Stomach smooth muscle (tissue), 2 donors: ENCODE results near the gene OR4D11.

Experiments used
- H3K27ac ChIP-seq: one replicate; pipeline ENCODE4 v1.7.0; 2013; ENCODE audit warnings: mild to moderate bottlenecking, low read length, inconsistent platforms
- H3K27me3 ChIP-seq, 2 donors: one replicate each; pipeline ENCODE4 v1.7.0; 2013; ENCODE audit warnings: low read length in 2 of 2; ENCODE audit not compliant: insufficient read depth in 2 of 2, control insufficient read depth in 1 of 2
- H3K36me3 ChIP-seq, 2 donors: one replicate each; pipeline ENCODE4 v1.7.0; 2013; ENCODE audit warnings: low read length in 2 of 2; ENCODE audit not compliant: control insufficient read depth in 2 of 2, insufficient read depth in 2 of 2
- H3K4me1 ChIP-seq: one replicate; pipeline ENCODE4 v1.7.0; 2013; ENCODE audit warnings: low read length; ENCODE audit not compliant: control insufficient read depth, insufficient read depth
- H3K4me3 ChIP-seq, 2 donors: one replicate each; pipeline ENCODE4 v1.7.0; 2013; ENCODE audit warnings: low read length in 2 of 2
- H3K9ac ChIP-seq, 2 donors: one replicate each; pipeline ENCODE4 v1.7.0; 2013; ENCODE audit warnings: low read length in 2 of 2, mild to moderate bottlenecking in 1 of 2
- H3K9me3 ChIP-seq, 2 donors: one replicate each; pipeline ENCODE4 v1.7.0; 2013; ENCODE audit warnings: low read length in 2 of 2; ENCODE audit not compliant: control insufficient read depth in 2 of 2
- donor health status: healthy.
- donor health status: Pancreatic carcinoma.

OR4D11 gene

GRCh38 chr11:59503276-59503675 is at the start of gene OR4D11:
Gene OR4D11, plus strand, starts transcription at chr11:59503576. Its CDS starts 0 bp downstream, at chr11:59503576.
- Histone ChIP-seq H3K4me1 (no peaks in the 10 kb centered on the region), H3K36me3 (no peaks in the 10 kb centered on the region), H3K9me3 (no peaks in the 10 kb centered on the region), H3K27ac (no peak within 1 kb of the TSS), H3K9ac (no peak within 1 kb of the TSS), H3K4me3 (no peak within 1 kb of the TSS), H3K27me3 (peaks cover 2 to 3% of the 10 kb centered on the region in 2 donors)

GRCh38 chr11:59456661-59457060 is 46.7 kb upstream of the OR4D11 start, which contains the start of gene OR4D6:
Gene OR4D6, plus strand, starts transcription at chr11:59456961. Its CDS starts 0 bp downstream, at chr11:59456961.
- Histone ChIP-seq H3K4me3 (no peak within 1 kb of the TSS), H3K4me1 (no peaks in the 10 kb centered on the region), H3K27me3 (no peaks in the 10 kb centered on the region), H3K36me3 (no peaks in the 10 kb centered on the region), H3K9me3 (no peaks in the 10 kb centered on the region), H3K9ac (no peak within 1 kb of the TSS), H3K27ac (no peak within 1 kb of the TSS)

GRCh38 chr11:59459916-59460315 is 43.5 kb upstream of the OR4D11 start:
- H3K9me3 ChIP-seq, result no peaks in the 10 kb centered on the region

GRCh38 chr11:59463190-59463641 is 40.2 kb upstream of the OR4D11 start:
- Histone ChIP-seq H3K27ac (no peak overlapping the region), H3K9me3 (no peaks in the 10 kb centered on the region)

More at GRCh38 chr11:59459916-59460315, 43.5 kb upstream of the OR4D11 start:
- Histone ChIP-seq H3K27ac (no peak overlapping the region), H3K4me3 (no peak overlapping the region), H3K27me3 (no peaks in the 10 kb centered on the region), H3K9ac (no peak overlapping the region), H3K36me3 (no peaks in the 10 kb centered on the region), H3K4me1 (no peaks in the 10 kb centered on the region)

GRCh38 chr11:59473015-59473414 is 30.4 kb upstream of the OR4D11 start, which contains the start of gene OR4D10:
Gene OR4D10, plus strand, starts transcription at chr11:59473315. Its CDS starts 4,115 bp downstream, at chr11:59477430.
- no peak within 1 kb of the TSS for H3K27ac ChIP-seq

More at GRCh38 chr11:59463190-59463641, 40.2 kb upstream of the OR4D11 start:
- no peak overlapping the region for H3K4me3 ChIP-seq
- no peaks in the 10 kb centered on the region for H3K36me3 ChIP-seq
- no peaks in the 10 kb centered on the region for H3K4me1 ChIP-seq
- H3K9ac ChIP-seq, result no peak overlapping the region
- H3K27me3 ChIP-seq, result no peaks in the 10 kb centered on the region

GRCh38 chr11:59475176-59475575 is 28.2 kb upstream of the OR4D11 start:
- H3K27me3 ChIP-seq, result no peaks in the 10 kb centered on the region
- H3K4me3 ChIP-seq, result no peak overlapping the region
- H3K9me3 ChIP-seq, result no peaks in the 10 kb centered on the region
- no peak overlapping the region for H3K27ac ChIP-seq
- no peaks in the 10 kb centered on the region for H3K36me3 ChIP-seq
- H3K4me1 ChIP-seq, result no peaks in the 10 kb centered on the region
- H3K9ac ChIP-seq, result no peak overlapping the region

More at GRCh38 chr11:59473015-59473414, 30.4 kb upstream of the OR4D11 start, which contains the start of gene OR4D10:
- Histone ChIP-seq H3K4me1 (no peaks in the 10 kb centered on the region), H3K9ac (no peak within 1 kb of the TSS), H3K36me3 (no peaks in the 10 kb centered on the region), H3K27me3 (no peaks in the 10 kb centered on the region), H3K4me3 (no peak within 1 kb of the TSS), H3K9me3 (no peaks in the 10 kb centered on the region)

- Histone ChIP-seq H3K36me3 (no peaks in the 10 kb centered on the region), H3K9me3 (no peaks in the 10 kb centered on the region), H3K4me1 (no peaks in the 10 kb centered on the region), H3K27me3 (no peaks in the 10 kb centered on the region), H3K9ac (no peak overlapping the region), H3K27ac (no peak overlapping the region), H3K4me3 (no peak overlapping the region)
Measured at GRCh38 chr11:59479906-59480305, 23.5 kb upstream of the OR4D11 start.

- no peak overlapping the region for H3K27ac ChIP-seq
- H3K9ac ChIP-seq, result no peak overlapping the region
- no peak overlapping the region for H3K4me3 ChIP-seq
- no peaks in the 10 kb centered on the region for H3K9me3 ChIP-seq
- no peaks in the 10 kb centered on the region for H3K4me1 ChIP-seq
- H3K36me3 ChIP-seq, result no peaks in the 10 kb centered on the region
- no peaks in the 10 kb centered on the region for H3K27me3 ChIP-seq
Measured at GRCh38 chr11:59480359-59480758, 23.0 kb upstream of the OR4D11 start.

- Histone ChIP-seq H3K9me3 (no peaks in the 10 kb centered on the region), H3K9ac (no peak overlapping the region), H3K4me3 (no peak overlapping the region), H3K4me1 (no peaks in the 10 kb centered on the region), H3K36me3 (no peaks in the 10 kb centered on the region), H3K27me3 (peaks cover 2 to 3% of the 10 kb centered on the region in 2 donors), H3K27ac (no peak overlapping the region)
Measured at GRCh38 chr11:59501931-59502330, 1.4 kb upstream of the OR4D11 start.

- Histone ChIP-seq H3K4me1 (no peaks in the 10 kb centered on the region), H3K36me3 (no peaks in the 10 kb centered on the region), H3K4me3 (no peak within 1 kb of the TSS), H3K9me3 (no peaks in the 10 kb centered on the region), H3K27ac (no peak within 1 kb of the TSS), H3K9ac (no peak within 1 kb of the TSS), H3K27me3 (peaks cover 0 to 3% of the 10 kb centered on the region in 2 donors)
Measured at GRCh38 chr11:59510941-59511589, 7.7 kb downstream of the OR4D11 start, which contains the start of gene OR4D9. Gene OR4D9, plus strand, starts transcription at chr11:59511539. Its CDS starts 3,374 bp downstream, at chr11:59514913.

- Histone ChIP-seq H3K27me3 (peaks cover 0 to 3% of the 10 kb centered on the region in 2 donors), H3K36me3 (no peaks in the 10 kb centered on the region), H3K4me3 (no peak overlapping the region), H3K27ac (no peak overlapping the region), H3K9me3 (no peaks in the 10 kb centered on the region), H3K4me1 (no peaks in the 10 kb centered on the region), H3K9ac (no peak overlapping the region)
Measured at GRCh38 chr11:59511675-59512074, 8.3 kb downstream of the OR4D11 start.
